GM18511 (cell line): Measurements from ENCODE around the gene LDLRAD3.
"Not testable (repeated sequence)": the region's sequence is repeated elsewhere in the genome, so short reads cannot be mapped to it uniquely, and the experiment has no call there.

Experiments used
- ATAC-seq: cut with Tn5 transposase; IDR thresholded peaks from one replicate; pipeline ENCODE4 v1.9.1; 2021; ENCODE audit warnings: mild to moderate bottlenecking, moderate library complexity; ENCODE audit not compliant: unreplicated experiment

The LDLRAD3 gene

DNA sequence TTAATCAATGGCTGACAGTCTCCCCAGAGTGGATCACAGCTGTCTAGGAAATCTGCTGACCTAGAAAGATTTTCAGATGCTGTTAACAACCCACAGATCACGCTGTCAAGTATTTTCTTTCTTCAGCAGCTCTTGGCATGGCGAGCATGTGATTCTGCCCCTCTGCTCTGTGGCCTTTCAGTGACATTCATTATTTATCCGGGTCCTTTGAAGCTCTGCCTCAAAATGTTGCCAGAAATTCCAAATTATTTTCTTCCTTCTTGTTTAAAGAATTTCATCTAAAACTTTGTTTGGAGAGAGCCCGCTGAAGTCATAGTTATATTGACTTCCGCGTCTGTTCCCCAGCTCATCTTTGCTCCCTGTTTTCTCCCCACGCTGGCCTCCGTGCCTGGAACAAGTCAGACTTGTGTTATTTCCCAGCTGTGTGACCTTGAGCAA is 211.3 kb downstream of the LDLRAD3 start:
- ATAC-seq, result no peak

DNA sequence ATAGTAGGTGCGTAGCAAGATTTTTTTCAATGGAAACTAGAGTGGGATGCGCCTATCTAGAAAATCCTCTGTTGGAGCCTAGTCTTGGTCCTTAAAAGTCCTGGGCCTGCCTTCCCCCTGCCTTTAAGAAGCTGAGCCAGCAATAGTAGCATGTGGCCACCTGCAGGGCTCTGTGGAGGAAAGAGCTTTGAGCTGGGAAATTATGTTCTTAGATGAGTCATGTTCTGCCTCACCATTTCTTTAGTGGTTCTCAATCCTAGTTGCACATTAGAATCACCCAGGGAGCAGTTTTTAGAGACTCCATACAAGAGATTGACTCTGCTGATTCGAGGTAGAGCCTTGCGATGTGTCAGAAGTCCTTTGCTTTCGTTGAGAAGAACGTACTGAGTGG is 211.9 kb downstream of the LDLRAD3 start:
- ATAC-seq, result no peak

DNA sequence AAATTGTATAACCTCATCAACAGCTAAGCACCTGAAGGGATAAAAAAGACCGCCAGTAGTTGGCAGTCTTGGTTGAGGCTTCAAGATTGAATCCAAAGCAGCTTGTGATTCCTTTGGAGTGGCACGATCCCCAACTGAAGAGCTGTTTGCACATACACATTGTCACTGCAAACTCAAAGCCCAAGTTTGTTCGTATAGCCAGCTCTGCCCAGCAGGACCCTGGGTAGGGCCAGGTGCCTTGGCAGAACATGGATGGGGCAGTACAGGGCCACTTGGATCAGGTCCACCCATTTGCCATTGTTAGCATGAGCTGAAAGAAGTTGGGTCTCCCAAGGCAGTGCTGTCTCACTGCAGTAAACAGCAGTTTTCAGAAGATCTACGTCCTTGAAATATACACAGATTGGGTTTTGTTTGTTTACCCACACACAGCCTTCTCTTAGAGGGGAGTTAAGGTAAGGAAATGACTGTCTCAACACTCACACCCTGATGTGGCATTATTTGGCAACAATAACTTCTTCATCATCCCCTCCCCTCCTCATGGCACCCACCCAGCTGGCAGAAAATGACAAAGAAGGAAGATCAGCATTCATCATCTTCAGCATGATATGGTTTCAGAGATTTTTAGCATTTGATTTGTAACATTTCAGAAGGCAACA is 212.4 kb downstream of the LDLRAD3 start:
- ATAC-seq, result no peak

DNA sequence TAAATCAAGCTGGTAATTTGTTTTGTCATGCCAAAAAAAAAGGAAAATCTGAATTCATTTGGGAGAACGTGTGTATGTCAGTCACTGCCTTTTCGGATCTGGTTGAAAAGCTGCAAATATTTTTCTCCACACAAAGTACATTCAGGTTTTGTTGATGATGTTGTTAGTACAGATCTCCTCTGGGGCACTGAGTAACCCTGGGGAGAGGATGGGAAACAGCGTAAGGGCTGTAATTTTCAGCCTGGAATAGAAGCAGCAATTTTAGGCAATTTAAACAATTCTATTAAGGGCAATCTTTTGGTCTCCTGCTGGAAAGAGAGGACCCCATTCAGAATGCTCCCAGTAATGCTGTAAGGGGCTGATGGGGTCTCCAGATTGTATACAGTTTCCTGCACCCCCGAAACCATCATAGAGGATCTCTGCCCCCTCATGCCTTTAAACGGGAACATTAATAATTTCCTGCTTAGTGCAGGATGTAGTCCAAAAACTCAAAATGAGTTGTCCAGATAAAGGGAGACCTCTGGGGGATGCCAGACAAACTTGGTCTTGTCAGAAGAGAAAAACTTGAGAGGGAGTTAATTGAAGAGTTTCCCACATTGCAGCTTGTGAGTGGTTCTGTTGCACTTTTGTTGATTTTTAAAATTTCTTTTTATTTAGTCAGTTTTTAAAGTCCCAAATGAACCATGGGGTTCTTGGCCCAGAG is 213.1 kb downstream of the LDLRAD3 start:
- no peak for ATAC-seq

DNA sequence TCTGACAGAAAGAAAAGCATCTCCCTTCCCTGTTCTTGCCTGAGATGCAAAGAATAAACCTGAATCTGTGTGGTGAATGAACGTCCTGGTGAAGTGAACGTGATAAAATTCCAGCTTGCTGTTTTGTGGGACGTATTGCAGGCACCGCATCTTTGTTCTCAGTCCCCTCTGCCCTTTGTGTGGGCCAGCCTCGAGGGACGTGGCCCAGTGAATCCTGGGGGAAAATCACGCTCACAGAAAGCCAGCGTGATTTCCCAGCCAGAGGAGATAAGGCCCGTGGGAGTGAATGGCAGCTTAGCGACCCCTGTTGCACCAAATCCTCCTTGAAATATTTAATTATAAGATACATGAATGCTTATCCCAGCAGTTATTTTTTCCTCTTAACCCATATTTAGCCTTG is 216.2 kb downstream of the LDLRAD3 start:
- no peak for ATAC-seq

DNA sequence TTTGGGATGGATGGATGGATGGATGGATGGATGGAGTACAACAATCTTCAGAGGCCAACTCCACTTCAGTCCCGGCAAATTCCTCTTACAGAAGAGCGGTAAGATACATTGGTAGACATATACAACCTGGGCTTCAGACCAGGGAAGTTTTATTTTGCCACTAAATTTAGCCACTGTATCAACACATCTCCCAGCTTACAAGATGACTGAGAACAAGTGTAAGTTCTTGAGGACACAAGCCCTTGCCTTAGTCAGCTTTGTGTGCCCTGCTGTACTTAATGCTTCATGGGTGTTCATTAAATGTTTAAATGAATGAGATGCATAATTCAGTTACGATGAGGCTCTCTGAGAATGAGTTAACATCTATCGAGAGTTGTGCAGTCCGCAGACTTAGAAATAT is 217.7 kb downstream of the LDLRAD3 start:
- no peak for ATAC-seq

DNA sequence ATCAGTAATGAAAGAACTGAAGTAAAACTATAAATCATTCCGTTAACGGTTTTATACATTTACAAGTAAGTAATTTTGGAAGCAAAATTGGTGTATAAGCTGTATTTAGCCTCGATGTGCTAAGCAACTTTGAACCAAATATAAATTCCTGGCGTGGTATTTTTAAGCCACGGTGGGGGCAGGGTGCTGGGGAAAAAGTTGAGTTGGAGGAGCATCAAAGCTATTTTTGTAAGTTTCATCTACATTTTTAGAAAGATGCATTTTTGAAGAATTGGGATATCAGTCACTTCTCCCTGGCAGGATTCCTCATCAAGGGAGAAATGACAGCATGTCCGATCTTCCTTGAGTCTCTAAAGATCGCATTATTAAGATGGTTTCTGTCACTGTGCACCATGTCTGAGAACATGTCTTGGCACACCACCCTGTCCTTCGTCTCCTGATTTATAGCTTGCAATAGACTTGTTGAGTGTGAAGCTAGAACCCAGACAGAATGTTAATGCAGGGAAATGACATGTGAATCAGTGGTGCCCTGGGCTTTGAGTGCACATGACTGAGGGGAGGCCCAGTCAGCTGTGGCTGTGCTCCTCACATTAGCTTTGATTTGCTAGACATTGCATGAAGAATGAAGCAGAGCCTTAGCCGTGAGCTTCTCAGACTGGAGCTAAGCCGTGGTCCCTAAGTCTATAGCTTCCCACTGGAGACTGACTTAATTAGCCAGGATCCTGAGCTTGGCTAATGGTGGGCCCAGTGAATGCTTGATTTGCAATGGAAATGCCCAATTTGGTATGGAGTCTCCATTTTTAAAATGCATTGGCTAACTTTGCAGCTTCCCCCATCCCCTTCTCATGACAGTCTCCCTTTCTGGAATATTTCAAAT is 218.4 kb downstream of the LDLRAD3 start:
- ATAC-seq, result no peak

DNA sequence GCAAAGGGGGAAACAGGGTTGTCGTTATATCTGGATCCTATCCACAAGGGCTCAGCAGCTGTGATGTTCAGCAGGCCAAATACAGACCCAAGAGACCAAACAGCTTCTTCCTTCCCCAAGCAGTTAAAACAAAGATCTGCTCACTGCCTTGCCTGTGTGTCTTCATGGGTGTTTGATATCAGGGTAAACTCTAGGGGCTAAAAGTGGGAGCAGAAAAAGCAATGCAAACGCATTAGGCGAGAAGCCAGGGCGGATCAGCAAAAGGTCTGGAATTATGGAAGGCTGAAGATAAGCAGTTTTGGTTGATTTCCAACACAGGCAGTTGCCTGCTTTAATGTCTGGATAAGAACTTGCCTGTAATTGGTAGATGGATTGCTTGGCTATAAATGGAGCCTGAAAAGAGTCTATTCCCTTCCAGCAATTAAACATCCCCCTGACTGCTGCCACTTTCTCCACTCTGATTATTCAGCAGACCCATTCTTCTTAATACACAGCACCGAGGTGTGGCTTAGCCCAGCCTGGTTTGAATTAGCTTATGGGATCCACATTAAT is 219.1 kb downstream of the LDLRAD3 start:
- no peak for ATAC-seq

DNA sequence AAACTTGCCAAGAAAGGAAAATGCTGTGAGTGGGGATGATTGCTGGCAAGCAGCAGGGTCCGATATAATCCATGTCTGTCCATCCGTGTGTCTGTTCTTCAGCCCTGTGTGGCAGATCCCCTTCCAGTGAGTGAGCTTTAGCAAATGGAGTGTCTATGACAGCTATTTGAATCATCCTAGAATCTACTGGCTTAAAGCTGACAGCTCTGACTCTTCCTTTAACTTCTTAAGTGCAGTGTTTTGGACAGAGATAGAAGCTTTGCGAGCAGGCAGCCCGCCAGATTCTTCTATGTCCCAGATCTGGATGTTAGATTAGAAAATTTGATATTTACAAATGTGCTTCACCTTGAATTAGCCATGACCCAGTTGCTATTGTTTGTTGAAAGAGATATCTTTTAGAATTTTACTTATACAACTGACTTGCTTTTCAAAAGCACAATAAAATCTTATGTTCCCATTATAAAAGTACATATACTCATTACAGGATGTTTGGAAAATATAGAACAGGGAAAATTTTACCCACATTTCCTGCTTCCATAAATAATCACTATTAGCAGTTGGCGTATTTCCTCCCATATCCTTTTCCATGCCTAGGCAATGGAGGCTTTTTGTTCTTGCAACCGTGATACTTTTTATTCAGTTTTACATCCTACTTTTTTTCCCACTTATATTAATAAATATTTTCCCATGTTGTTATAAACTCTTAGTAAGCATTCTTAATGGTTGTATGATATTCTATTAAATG is 220.8 kb downstream of the LDLRAD3 start:
- ATAC-seq, result no peak

DNA sequence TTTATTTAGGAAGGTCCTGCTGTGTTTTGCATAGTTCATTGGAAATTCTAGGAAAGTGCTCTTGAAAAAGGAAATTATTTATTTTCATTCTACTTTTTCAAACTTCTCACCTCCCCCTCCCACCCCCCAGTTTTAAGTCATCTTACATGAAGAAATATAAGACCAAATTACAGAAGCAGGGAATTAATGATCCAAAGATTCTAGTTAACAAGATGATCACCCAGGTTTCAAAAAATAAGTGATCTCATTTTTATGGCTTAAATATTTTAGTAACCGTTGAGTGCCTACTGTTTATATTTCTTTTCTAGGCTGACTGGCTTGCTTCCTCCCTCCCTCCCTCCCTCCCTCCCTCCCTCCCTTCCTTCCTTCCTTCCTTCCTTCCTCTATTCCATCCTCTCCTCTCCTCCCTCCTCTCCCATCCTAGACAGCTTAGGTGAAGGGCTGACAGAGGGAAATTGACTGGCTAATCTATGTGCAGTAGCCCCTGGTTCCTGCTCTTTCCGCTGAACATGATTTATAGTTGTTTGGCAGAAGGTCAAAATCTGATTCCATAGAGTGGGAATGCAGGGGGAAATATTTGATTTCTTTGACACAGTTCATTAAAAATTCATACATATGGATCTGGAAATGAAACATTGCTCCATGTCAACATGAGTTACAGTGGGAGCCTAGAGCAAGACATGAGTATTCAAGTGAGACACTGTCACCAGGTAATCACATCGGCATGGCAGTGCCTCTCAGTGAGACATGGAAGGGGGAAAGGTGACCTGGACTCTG is 221.9 kb downstream of the LDLRAD3 start:
- no peak for ATAC-seq

DNA sequence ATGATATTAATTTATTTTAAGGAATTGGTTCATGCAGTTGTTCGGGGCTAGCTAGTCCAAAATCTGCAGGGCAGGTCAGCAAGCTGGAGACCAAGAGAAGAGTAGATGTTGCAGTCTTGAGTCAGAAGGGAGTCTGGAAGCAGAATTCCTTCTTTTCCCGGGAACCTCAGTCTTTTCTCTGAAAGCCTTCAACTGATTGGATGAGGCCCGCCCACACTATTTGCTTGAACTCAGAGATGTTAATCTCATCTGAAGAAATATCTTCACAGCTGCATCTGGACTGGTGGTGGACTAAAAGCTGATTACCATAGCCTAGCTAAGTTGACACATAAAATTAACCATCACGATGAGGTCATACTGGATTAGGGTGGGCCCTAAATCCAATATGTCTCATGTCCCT is 223.2 kb downstream of the LDLRAD3 start:
- no peak for ATAC-seq

DNA sequence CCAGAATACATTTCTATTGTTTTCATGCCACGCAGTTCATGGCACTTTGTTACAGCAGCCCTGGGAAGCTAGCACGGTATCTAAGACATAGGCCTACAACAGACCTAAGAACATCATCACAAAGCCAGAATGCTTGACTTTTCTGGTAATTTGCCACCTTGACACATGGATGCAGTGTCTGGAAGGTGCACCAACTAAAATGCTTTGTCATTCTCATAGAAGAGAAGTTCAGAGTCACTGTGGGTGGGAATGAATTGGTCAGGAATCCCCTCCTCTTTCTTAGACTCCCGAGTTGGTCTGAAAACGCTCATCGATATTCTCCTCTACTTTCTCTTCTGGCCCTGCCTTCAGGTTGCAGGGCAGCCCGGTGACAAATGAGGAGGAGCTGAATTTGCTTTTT is 223.9 kb downstream of the LDLRAD3 start:
- ATAC-seq, result no peak

DNA sequence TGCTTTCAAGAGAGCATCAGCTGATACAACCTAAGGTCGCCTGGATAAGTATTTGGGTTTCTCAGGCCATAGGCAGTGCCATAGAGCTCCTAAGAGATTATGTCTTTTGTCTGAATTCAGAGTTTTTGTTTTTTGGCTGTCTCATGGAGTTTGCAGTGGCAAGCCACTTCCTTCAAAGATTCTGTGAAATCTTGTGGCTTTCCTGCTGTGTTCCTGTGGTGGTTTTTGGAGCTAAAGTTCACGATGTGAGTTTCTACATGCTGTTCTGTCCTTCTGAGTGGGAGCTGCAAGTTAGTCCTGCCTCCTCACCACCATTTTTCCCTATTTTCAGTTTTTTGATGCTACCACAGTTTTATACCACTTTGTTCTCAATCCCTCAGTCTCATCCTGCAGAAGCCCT is 234.0 kb downstream of the LDLRAD3 start:
- ATAC-seq, result no peak

DNA sequence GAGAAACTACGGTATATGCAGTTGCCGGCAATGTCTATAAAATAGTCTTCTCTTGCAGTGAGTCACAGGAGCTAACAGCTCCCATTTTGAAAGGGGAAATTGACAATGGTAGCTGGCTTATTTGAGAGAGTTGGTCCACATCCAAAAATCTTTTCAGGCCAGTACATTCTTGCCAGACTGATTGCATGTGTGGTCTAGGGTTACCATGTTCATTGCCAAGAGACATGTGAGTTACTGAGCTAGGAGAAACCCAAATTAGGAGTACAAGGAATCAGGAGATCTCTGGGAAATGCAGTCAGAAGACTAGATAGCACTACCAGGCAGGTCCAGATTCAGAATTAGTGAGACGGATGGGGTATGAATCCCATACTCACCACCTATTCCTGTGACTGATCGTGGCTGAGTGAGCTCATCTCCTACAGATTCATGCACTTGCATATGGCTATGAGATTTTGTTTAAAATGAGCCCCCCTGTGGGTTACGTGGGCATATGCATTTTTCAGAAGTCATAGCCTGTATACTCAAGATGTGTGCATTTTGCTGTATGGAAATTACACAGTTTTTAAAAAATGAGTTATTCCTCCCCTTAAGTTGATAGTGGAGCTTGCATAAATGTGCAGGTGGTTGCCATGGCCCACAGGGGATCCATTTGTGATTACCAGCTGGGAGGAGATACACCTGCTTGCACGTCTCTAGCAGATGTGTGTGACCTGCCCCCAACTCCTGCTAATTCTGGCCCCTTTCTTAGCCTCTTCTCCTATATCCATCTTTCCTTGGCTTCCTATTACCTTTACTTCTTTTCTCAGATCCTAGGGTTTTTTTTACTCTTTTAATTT is 242.7 kb downstream of the LDLRAD3 start:
- no peak for ATAC-seq

DNA sequence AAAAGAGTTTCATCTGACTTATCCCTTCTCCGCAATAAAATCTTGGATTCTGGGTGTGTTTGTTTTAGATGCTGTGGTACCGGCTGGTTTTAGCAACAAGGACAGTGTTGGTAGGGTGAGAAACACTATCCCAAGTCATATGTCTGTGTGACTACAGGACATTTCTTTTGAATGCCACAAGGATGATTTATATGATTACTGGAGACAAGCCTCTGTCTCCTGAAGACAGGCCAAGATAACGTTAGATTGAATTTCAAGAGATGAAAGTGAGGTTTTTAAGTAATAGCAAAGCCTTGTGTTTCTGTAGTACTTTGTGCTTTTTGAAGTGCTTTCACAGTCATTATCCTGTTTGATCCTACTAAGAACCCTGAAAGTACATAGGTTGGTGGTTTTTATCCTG is 243.8 kb downstream of the LDLRAD3 start:
- no peak for ATAC-seq

DNA sequence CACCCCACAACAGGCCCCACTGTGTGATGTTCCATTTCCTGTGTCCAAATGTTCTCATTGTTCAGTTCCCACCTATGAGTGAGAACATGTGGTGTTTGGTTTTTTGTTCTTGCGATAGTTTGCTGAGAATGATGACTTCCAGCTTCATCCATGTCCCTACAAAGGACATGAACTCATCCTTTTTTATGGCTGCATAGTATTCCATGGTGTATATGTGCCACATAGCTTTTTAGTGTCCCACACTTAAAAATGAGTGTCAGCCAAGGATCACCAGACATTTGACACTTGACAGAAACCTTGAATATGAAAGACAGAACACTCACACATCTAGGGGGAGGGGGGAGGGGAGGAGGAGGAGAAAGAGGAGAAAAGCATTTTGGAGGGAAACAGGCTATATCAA is 245.9 kb downstream of the LDLRAD3 start:
- ATAC-seq, result not testable (repeated sequence)

DNA sequence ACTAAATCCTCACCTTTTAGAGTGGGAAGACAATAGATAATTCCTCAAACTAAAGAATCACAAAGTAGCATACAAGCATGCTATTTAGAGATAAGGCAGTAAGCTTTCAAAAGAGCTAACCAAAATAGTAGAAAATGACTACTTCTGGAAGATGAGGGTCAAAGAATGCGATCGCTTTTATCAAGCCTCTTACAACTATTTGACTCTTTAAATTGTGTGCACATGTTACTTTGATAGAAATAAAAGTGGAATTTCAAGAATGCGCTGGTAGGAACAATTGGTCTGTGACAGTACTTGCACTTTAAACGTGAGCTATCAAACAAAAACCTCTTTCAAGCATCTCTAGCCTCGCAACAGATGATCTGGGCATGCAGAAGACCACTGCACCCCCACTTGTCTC is 248.1 kb downstream of the LDLRAD3 start:
- ATAC-seq, result no peak

DNA sequence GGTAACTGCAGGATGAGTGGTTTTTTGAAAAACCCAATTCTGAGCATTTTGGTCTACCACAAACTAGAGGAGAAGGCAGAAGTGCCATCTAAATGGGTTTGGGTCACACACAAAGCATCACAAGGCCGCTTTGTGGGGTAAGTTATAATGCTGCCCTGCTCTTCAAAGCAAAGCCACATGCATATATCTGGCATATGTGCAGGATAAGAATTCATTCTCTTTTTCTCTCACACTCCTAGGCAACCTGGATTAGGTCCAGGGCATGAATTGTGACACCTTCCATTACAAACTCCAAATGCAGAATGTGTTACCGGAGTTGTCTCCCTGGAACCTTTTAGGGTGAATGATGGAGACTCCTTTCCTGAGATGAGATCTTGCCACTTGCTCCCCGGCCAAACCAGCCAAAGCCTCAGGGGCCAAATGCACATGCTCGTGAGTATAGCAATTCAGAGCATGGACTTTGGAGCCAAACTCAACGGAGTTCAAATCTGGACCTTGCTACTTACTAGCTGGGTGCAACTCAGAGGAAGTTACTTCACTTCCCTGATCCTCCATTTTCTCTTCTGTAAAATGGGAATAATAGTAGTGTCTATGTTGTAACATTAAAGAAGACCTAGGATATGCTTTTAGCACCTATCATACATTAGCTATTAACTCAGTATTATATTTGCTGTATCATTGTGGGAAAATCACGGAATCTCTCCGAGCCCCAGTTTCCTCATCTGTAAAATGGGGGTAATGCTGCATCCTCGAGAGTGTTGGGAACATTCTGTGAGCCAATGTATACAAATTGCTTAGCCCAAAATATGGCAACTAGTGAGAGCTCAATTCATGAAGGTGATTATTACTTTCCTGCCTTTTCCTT is 248.8 kb downstream of the LDLRAD3 start:
- no peak for ATAC-seq
